PFSK-1 (cell line): ENCODE data around the gene GDPD5.

Experiments used
- FOXP2 ChIP-seq: optimal IDR thresholded peaks from 2 replicates; pipeline ENCODE3; 2011; ENCODE audit warnings: borderline replicate concordance, control low read depth, inconsistent platforms; ENCODE audit not compliant: insufficient read depth; ENCODE audit errors: extremely low read length, extremely low read depth
- POLR2AphosphoS5 ChIP-seq: IDR thresholded peaks from 2 replicates; pipeline ENCODE4 v1.6.1; 2012; ENCODE audit warnings: low read depth, mild to moderate bottlenecking, control low read depth, low read length, moderate library complexity
- SIN3A ChIP-seq: IDR thresholded peaks from 2 replicates; pipeline ENCODE4 v1.6.1; 2012; ENCODE audit warnings: mild to moderate bottlenecking, low read length, moderate library complexity, borderline replicate concordance; ENCODE audit not compliant: insufficient read depth
- TAF1 ChIP-seq: IDR thresholded peaks from 2 replicates; pipeline ENCODE4 v1.6.1; 2012; ENCODE audit warnings: low read length, control low read depth, borderline replicate concordance; ENCODE audit not compliant: insufficient read depth
- TF ChIP-seq, protein P1 (sequence below), 2 experiments: IDR thresholded peaks; 2 replicates each; pipeline versions ENCODE4 v1.6.1 to v1.8.0; 2011 to 2012; ENCODE audit warnings: low read depth in 2 of 2, low read length in 2 of 2, control low read depth in 1 of 2, inconsistent platforms in 1 of 2, mild to moderate bottlenecking in 1 of 2, moderate library complexity in 1 of 2; ENCODE audit not compliant: insufficient read depth in 1 of 2

DNA sequence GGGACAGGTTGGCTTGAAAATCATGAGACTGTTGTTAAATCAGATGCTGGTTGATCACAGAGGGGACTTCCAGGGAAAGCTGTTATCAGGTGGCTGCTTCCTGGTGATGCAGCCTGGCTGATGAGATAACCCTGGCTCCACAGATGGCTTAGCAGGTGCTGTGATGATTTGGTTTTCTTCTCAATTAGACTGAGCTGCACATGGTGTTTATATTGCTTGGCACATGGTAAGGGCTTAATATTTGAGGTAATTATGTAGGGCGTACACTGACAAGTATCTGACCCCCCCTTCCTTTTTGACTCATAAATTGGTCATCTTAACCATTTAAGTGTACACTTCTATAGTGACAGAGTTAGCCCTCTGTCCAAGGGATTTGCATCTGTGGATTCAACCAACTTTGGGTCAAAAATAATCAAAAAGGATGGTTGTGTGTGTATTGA, 119.4 kb downstream of the GDPD5 start:
- TF ChIP-seq POLR2AphosphoS5 (peak; percentile 3; the same call in 1 of the 2 replicates), SIN3A (no peak), TAF1 (no peak), FOXP2 (no peak)
- TF ChIP-seq, protein P1, sequence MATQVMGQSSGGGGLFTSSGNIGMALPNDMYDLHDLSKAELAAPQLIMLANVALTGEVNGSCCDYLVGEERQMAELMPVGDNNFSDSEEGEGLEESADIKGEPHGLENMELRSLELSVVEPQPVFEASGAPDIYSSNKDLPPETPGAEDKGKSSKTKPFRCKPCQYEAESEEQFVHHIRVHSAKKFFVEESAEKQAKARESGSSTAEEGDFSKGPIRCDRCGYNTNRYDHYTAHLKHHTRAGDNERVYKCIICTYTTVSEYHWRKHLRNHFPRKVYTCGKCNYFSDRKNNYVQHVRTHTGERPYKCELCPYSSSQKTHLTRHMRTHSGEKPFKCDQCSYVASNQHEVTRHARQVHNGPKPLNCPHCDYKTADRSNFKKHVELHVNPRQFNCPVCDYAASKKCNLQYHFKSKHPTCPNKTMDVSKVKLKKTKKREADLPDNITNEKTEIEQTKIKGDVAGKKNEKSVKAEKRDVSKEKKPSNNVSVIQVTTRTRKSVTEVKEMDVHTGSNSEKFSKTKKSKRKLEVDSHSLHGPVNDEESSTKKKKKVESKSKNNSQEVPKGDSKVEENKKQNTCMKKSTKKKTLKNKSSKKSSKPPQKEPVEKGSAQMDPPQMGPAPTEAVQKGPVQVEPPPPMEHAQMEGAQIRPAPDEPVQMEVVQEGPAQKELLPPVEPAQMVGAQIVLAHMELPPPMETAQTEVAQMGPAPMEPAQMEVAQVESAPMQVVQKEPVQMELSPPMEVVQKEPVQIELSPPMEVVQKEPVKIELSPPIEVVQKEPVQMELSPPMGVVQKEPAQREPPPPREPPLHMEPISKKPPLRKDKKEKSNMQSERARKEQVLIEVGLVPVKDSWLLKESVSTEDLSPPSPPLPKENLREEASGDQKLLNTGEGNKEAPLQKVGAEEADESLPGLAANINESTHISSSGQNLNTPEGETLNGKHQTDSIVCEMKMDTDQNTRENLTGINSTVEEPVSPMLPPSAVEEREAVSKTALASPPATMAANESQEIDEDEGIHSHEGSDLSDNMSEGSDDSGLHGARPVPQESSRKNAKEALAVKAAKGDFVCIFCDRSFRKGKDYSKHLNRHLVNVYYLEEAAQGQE (IDR thresholded peaks at IDR 0.05; ENCODE audit: insufficient read depth in 1 of 2, low read depth in 2 of 2, low read length in 2 of 2) = no peak
